HepG2 (cell line): ENCODE measurements around the gene KLK11. TPM values are rescaled to one million over a fixed set of nuclear protein-coding genes. Genes with fewer than 3 reads are reported as not detected.
A peak's percentile ranks its signal among the peaks of the same experiment; 100 is the strongest.

Source experiments
- DR1 ChIP-seq: sonication (generic); formaldehyde crosslinking; IDR thresholded peaks from 2 replicates; pipeline ENCODE4 v1.8.0; 2021; ENCODE audit warnings: mild to moderate bottlenecking, missing genetic modification reagents, inconsistent platforms
- KDM2A ChIP-seq: sonication (generic); formaldehyde crosslinking; IDR thresholded peaks from 2 replicates; pipeline ENCODE4 v1.4.0; 2020; ENCODE audit warnings: low read depth, missing genetic modification reagents, borderline replicate concordance
- MIXL1 ChIP-seq: IDR thresholded peaks from 2 replicates; pipeline ENCODE4 v1.6.1; 2016
- REL ChIP-seq: sonication (generic); formaldehyde crosslinking; conservative IDR thresholded peaks from 2 replicates; pipeline ENCODE4 v1.8.0; 2022; ENCODE audit warnings: mild to moderate bottlenecking, missing genetic modification reagents, moderate library complexity
- SIX4 ChIP-seq: sonication (generic); formaldehyde crosslinking; IDR thresholded peaks from 2 replicates; pipeline ENCODE4 v1.4.0; 2020; ENCODE audit warnings: missing genetic modification reagents
- ZBTB14 ChIP-seq: sonication (generic); formaldehyde crosslinking; IDR thresholded peaks from 2 replicates; pipeline ENCODE4 v1.4.0; 2020; ENCODE audit warnings: missing genetic modification reagents
- polyA plus RNA-seq, 8 experiments: library from polyadenylated mRNA; depleted of rRNA in 3 of 8; stranded (reverse) in 7 of 8; unstranded in 1 of 8; fragments of >200 nt; fragmentation: Illumina TruSeq in 4 of 8; extraction: Trizol in 4 of 8; gene quantifications; 2 replicates each; pipeline versions ENCODE4 v1.2.1 to v1.2.3, GENCODE V29; 2011 to 2016; ENCODE audit warnings: low read depth in 4 of 8, missing spikeins in 1 of 8, mixed read lengths in 1 of 8; ENCODE audit not compliant: insufficient read depth in 1 of 8
- total RNA-seq, 5 experiments: library from RNA; depleted of rRNA; stranded (reverse); fragments of >200 nt; fragmentation: Illumina TruSeq; extraction: Trizol; gene quantifications; 2 replicates each; pipeline ENCODE4 v1.2.3, GENCODE V29; 2016; ENCODE audit warnings: low read depth in 1 of 5
- TF ChIP-seq, protein P1 (sequence below): sonication (generic); formaldehyde crosslinking; IDR thresholded peaks from 2 replicates; pipeline ENCODE4 v1.9.0; 2021; ENCODE audit warnings: missing genetic modification reagents, borderline replicate concordance
- TF ChIP-seq, protein P2 (sequence below): sonication (generic); formaldehyde crosslinking; IDR thresholded peaks from 2 replicates; pipeline ENCODE4 v1.4.0; 2020; ENCODE audit warnings: missing genetic modification reagents
- TF ChIP-seq, protein P3 (sequence below): sonication (generic); formaldehyde crosslinking; IDR thresholded peaks from 2 replicates; pipeline ENCODE4 v1.5.0; 2020; ENCODE audit warnings: missing genetic modification reagents
- TF ChIP-seq, protein P4 (sequence below): sonication (generic); formaldehyde crosslinking; IDR thresholded peaks from 2 replicates; pipeline ENCODE4 v1.5.1; 2020; ENCODE audit warnings: mild to moderate bottlenecking, missing genetic modification reagents, moderate library complexity

The KLK11 gene
- total and polyA plus RNA-seq, 2 of the 13 experiments (the other 11 are each of a cell fraction or from before 2014, with no cell fraction given) = not detected

DNA sequence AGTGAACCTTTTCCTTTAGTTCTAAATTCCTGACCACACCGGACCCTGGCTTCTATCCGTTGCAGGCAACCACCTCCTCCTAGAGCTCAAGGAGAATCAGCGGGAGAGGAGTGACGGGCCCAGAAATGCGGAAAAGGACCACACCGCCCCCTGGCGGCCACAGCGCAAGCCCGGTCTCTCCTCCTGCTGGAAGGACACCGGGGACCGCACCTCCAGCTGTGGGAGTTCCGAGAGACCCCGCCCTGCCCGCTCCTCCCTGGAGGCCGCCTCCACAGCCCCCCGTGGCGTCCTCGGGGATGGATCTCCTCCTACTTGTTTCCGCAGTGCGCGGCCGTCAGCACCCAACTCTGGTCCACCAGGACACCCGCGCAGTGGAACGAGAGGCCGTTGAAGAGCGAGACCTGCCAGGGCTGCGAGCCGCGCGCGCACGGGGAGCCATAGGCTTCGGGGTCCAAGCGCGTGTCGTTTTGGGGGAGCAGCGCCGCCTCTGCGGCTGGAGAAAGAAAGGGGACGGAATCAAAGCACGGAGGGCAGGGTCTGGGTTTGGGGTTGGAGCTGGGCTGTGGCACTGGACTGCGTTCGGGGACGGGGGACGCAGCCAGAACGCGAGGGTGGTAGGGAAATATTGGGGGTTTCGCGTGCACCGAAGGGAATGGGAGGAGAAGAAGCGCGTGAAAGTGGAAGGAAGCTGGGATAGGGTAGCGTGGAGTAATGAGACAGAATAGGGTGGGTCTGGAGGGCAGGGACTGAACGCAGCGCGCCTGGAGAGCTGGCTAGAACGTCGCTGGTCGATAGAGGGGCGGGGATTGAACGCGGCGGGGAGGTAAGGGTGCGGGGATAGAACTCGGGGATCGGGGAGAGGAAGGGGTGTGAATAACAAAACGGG, 9.4 kb downstream of the KLK11 start (continued):
- no peak for TF ChIP-seq MIXL1 (CRISPR knock-in tag)
- no peak for TF ChIP-seq SIX4 (CRISPR knock-in tag)
- TF ChIP-seq, protein P1, sequence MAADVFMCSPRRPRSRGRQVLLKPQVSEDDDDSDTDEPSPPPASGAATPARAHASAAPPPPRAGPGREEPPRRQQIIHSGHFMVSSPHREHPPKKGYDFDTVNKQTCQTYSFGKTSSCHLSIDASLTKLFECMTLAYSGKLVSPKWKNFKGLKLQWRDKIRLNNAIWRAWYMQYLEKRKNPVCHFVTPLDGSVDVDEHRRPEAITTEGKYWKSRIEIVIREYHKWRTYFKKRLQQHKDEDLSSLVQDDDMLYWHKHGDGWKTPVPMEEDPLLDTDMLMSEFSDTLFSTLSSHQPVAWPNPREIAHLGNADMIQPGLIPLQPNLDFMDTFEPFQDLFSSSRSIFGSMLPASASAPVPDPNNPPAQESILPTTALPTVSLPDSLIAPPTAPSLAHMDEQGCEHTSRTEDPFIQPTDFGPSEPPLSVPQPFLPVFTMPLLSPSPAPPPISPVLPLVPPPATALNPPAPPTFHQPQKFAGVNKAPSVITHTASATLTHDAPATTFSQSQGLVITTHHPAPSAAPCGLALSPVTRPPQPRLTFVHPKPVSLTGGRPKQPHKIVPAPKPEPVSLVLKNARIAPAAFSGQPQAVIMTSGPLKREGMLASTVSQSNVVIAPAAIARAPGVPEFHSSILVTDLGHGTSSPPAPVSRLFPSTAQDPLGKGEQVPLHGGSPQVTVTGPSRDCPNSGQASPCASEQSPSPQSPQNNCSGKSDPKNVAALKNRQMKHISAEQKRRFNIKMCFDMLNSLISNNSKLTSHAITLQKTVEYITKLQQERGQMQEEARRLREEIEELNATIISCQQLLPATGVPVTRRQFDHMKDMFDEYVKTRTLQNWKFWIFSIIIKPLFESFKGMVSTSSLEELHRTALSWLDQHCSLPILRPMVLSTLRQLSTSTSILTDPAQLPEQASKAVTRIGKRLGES (CRISPR knock-in tag) = no peak
- no peak for TF ChIP-seq REL (CRISPR knock-in tag)
- TF ChIP-seq, protein P2, sequence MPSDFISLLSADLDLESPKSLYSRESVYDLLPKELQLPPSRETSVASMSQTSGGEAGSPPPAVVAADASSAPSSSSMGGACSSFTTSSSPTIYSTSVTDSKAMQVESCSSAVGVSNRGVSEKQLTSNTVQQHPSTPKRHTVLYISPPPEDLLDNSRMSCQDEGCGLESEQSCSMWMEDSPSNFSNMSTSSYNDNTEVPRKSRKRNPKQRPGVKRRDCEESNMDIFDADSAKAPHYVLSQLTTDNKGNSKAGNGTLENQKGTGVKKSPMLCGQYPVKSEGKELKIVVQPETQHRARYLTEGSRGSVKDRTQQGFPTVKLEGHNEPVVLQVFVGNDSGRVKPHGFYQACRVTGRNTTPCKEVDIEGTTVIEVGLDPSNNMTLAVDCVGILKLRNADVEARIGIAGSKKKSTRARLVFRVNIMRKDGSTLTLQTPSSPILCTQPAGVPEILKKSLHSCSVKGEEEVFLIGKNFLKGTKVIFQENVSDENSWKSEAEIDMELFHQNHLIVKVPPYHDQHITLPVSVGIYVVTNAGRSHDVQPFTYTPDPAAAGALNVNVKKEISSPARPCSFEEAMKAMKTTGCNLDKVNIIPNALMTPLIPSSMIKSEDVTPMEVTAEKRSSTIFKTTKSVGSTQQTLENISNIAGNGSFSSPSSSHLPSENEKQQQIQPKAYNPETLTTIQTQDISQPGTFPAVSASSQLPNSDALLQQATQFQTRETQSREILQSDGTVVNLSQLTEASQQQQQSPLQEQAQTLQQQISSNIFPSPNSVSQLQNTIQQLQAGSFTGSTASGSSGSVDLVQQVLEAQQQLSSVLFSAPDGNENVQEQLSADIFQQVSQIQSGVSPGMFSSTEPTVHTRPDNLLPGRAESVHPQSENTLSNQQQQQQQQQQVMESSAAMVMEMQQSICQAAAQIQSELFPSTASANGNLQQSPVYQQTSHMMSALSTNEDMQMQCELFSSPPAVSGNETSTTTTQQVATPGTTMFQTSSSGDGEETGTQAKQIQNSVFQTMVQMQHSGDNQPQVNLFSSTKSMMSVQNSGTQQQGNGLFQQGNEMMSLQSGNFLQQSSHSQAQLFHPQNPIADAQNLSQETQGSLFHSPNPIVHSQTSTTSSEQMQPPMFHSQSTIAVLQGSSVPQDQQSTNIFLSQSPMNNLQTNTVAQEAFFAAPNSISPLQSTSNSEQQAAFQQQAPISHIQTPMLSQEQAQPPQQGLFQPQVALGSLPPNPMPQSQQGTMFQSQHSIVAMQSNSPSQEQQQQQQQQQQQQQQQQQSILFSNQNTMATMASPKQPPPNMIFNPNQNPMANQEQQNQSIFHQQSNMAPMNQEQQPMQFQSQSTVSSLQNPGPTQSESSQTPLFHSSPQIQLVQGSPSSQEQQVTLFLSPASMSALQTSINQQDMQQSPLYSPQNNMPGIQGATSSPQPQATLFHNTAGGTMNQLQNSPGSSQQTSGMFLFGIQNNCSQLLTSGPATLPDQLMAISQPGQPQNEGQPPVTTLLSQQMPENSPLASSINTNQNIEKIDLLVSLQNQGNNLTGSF (CRISPR knock-in tag) = no peak
- TF ChIP-seq, protein P3, sequence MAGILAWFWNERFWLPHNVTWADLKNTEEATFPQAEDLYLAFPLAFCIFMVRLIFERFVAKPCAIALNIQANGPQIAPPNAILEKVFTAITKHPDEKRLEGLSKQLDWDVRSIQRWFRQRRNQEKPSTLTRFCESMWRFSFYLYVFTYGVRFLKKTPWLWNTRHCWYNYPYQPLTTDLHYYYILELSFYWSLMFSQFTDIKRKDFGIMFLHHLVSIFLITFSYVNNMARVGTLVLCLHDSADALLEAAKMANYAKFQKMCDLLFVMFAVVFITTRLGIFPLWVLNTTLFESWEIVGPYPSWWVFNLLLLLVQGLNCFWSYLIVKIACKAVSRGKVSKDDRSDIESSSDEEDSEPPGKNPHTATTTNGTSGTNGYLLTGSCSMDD (CRISPR knock-in tag) = no peak
- peak; percentile 60; the same call in 1 of the 2 replicates for TF ChIP-seq KDM2A (CRISPR knock-in tag)
- TF ChIP-seq, protein P4, sequence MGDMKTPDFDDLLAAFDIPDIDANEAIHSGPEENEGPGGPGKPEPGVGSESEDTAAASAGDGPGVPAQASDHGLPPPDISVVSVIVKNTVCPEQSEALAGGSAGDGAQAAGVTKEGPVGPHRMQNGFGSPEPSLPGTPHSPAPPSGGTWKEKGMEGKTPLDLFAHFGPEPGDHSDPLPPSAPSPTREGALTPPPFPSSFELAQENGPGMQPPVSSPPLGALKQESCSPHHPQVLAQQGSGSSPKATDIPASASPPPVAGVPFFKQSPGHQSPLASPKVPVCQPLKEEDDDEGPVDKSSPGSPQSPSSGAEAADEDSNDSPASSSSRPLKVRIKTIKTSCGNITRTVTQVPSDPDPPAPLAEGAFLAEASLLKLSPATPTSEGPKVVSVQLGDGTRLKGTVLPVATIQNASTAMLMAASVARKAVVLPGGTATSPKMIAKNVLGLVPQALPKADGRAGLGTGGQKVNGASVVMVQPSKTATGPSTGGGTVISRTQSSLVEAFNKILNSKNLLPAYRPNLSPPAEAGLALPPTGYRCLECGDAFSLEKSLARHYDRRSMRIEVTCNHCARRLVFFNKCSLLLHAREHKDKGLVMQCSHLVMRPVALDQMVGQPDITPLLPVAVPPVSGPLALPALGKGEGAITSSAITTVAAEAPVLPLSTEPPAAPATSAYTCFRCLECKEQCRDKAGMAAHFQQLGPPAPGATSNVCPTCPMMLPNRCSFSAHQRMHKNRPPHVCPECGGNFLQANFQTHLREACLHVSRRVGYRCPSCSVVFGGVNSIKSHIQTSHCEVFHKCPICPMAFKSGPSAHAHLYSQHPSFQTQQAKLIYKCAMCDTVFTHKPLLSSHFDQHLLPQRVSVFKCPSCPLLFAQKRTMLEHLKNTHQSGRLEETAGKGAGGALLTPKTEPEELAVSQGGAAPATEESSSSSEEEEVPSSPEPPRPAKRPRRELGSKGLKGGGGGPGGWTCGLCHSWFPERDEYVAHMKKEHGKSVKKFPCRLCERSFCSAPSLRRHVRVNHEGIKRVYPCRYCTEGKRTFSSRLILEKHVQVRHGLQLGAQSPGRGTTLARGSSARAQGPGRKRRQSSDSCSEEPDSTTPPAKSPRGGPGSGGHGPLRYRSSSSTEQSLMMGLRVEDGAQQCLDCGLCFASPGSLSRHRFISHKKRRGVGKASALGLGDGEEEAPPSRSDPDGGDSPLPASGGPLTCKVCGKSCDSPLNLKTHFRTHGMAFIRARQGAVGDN (CRISPR knock-in tag) = peak; percentile 34
- no peak for TF ChIP-seq ZBTB14 (CRISPR knock-in tag)
- no peak for TF ChIP-seq DR1 (CRISPR knock-in tag)
- TF ChIP-seq, all 625 proteins: peak for 11
